Measurements from ENCODE around the gene ANKRA2.

Gene ANKRA2

DNA sequence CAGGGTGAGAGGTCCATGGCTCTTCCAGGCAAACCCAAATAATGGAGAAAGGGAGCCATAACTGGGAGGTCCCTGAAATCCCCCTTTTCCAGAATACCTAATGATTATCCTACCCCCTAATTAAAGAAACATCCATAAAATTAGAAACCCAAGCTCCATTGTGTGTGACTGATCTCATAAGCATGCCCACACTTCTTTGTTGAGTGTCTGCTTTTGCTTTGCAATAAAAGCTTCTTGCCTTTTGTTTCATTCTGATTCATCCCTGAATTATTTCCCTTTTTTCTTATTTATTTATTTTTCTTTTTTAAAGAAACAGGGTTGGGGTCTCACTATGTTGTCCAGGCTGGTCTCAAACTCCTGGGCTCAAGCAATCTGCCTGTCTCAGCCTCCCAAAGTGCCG lies 34.1 kb downstream of the ANKRA2 start:
- Histone ChIP-seq H3K79me2 (ENCODE audit: control insufficient read depth, insufficient read depth, low read length, poor library complexity) (no peaks in the 10 kb centered on the region), H3K18ac (ENCODE audit: low read length) (no peak overlapping the region), H3K79me1 (ENCODE audit: low read length) (no peaks in the 10 kb centered on the region), H3K27me3 (ENCODE audit: insufficient read depth, low read length) (no peaks in the 10 kb centered on the region), H2BK120ac (ENCODE audit: insufficient read depth, low read length, poor library complexity) (no peak overlapping the region), H2AFZ (ENCODE audit: insufficient read depth, low read length, poor library complexity) (no peak overlapping the region), H3K9ac (ENCODE audit: low read length) (no peak overlapping the region), H4K12ac (ENCODE audit: low read depth, low read length) (no peak overlapping the region), H3K4me2 (ENCODE audit: low read length) (no peak overlapping the region), H3K14ac (ENCODE audit: low read length) (no peak overlapping the region), H3K4me1 (ENCODE audit: control insufficient read depth in 1 of 2, insufficient read depth in 2 of 2, low read length in 2 of 2) (no peaks in the 10 kb centered on the region), H4K91ac (ENCODE audit: low read depth, low read length) (no peak overlapping the region), H3K4ac (ENCODE audit: low read depth, low read length) (no peak overlapping the region), H3K23ac (ENCODE audit: low read length) (no peak overlapping the region), H3K9me3 (ENCODE audit: insufficient read depth, low read depth, low read length) (no peaks in the 10 kb centered on the region), H2AK5ac (ENCODE audit: low read length) (no peak overlapping the region), H3K4me3 (ENCODE audit: low read depth, low read length) (no peak overlapping the region), H2BK5ac (ENCODE audit: low read depth, low read length, poor library complexity) (no peak overlapping the region), H2BK12ac (ENCODE audit: low read length) (no peak overlapping the region), H3K36me3 (ENCODE audit: control insufficient read depth in 1 of 2, insufficient read depth in 2 of 2, low read length in 2 of 2) (no peaks in the 10 kb centered on the region), H4K8ac (ENCODE audit: low read depth, low read length) (no peak overlapping the region), H3K27ac (ENCODE audit: low read depth, low read length) (no peak overlapping the region)
- no peak for DNase-seq
- WGBS (ENCODE audit: extremely low coverage, insufficient coverage, insufficient read length) = no CpG with 5 or more reads among the region's 1 CpG

DNA sequence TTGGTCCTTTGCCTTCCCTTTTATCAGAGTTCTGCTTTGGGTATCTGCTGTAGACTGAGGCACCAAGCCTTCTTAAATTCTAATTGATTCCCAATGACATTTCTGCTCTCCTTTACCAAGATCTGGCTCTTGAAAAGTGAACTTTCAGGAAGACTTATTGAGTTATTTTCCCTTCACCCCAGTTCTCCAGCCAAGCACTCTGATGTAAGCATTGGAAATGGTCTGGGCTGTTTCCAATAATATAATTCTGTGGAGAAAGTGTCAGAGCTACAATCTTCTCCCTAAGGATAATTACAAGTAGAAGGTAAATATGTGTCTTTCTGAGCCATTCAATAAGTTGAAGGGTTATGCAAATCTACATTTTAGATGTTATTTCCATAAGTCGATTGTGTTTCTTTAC lies 36.4 kb downstream of the ANKRA2 start:
- Histone ChIP-seq H3K4ac (ENCODE audit: low read depth, low read length) (no peak overlapping the region), H2AK5ac (ENCODE audit: low read length) (no peak overlapping the region), H3K27ac (ENCODE audit: low read depth, low read length) (no peak overlapping the region), H3K79me2 (ENCODE audit: control insufficient read depth, insufficient read depth, low read length, poor library complexity) (no peaks in the 10 kb centered on the region), H3K18ac (ENCODE audit: low read length) (no peak overlapping the region), H3K36me3 (ENCODE audit: control insufficient read depth in 1 of 2, insufficient read depth in 2 of 2, low read length in 2 of 2) (no peaks in the 10 kb centered on the region), H3K23ac (ENCODE audit: low read length) (no peak overlapping the region), H3K9ac (ENCODE audit: low read length) (no peak overlapping the region), H3K79me1 (ENCODE audit: low read length) (no peaks in the 10 kb centered on the region), H3K4me2 (ENCODE audit: low read length) (no peak overlapping the region), H3K4me1 (ENCODE audit: control insufficient read depth in 1 of 2, insufficient read depth in 2 of 2, low read length in 2 of 2) (no peaks in the 10 kb centered on the region), H4K8ac (ENCODE audit: low read depth, low read length) (no peak overlapping the region), H2BK5ac (ENCODE audit: low read depth, low read length, poor library complexity) (no peak overlapping the region), H3K14ac (ENCODE audit: low read length) (no peak overlapping the region), H4K12ac (ENCODE audit: low read depth, low read length) (no peak overlapping the region), H4K91ac (ENCODE audit: low read depth, low read length) (no peak overlapping the region), H3K27me3 (ENCODE audit: insufficient read depth, low read length) (no peaks in the 10 kb centered on the region), H2BK120ac (ENCODE audit: insufficient read depth, low read length, poor library complexity) (no peak overlapping the region), H2AFZ (ENCODE audit: insufficient read depth, low read length, poor library complexity) (no peak overlapping the region), H3K4me3 (ENCODE audit: low read depth, low read length) (no peak overlapping the region), H3K9me3 (ENCODE audit: insufficient read depth, low read depth, low read length) (no peaks in the 10 kb centered on the region), H2BK12ac (ENCODE audit: low read length) (no peak overlapping the region)
- DNase-seq = no peak
- WGBS (ENCODE audit: extremely low coverage, insufficient coverage, insufficient read length) = no CpG with 5 or more reads among the region's 1 CpG

DNA sequence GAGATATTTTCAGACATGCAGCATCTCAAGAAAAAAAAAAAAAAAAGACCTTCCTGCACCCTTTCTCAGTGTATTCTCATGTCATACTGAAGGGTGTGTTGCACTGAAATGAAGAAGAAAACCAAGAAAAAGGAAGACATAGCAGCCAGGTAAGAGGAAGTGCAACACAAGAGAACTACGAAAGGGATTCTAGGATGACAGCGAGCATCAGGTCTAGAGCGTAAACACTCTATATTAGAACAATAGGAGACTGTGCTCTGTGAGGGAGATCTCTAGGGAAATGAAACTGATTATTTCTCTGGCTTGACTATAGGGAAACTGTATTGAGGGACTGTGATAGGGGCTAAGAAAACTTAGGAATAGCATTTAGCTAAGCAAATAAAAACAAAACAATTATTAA lies 37.2 kb downstream of the ANKRA2 start:
- H3K9me3 ChIP-seq (ENCODE audit: insufficient read depth, low read depth, low read length) = no peaks in the 10 kb centered on the region
- H4K91ac ChIP-seq (ENCODE audit: low read depth, low read length) = no peak overlapping the region
- H2AK5ac ChIP-seq (ENCODE audit: low read length) = no peak overlapping the region
- no peaks in the 10 kb centered on the region for H3K79me1 ChIP-seq (ENCODE audit: low read length)
- no peaks in the 10 kb centered on the region for H3K36me3 ChIP-seq (ENCODE audit: control insufficient read depth in 1 of 2, insufficient read depth in 2 of 2, low read length in 2 of 2)
- no peak overlapping the region for H3K4me2 ChIP-seq (ENCODE audit: low read length)
- H3K27ac ChIP-seq (ENCODE audit: low read depth, low read length) = no peak overlapping the region
- no peak overlapping the region for H3K18ac ChIP-seq (ENCODE audit: low read length)
- H4K12ac ChIP-seq (ENCODE audit: low read depth, low read length) = no peak overlapping the region
- H3K4me3 ChIP-seq (ENCODE audit: low read depth, low read length) = no peak overlapping the region
- no peak overlapping the region for H3K9ac ChIP-seq (ENCODE audit: low read length)
- no peak overlapping the region for H2BK5ac ChIP-seq (ENCODE audit: low read depth, low read length, poor library complexity)
- H3K23ac ChIP-seq (ENCODE audit: low read length) = no peak overlapping the region
- H2AFZ ChIP-seq (ENCODE audit: insufficient read depth, low read length, poor library complexity) = no peak overlapping the region
- no peak overlapping the region for H2BK120ac ChIP-seq (ENCODE audit: insufficient read depth, low read length, poor library complexity)
- H3K4ac ChIP-seq (ENCODE audit: low read depth, low read length) = no peak overlapping the region
- H3K4me1 ChIP-seq (ENCODE audit: control insufficient read depth in 1 of 2, insufficient read depth in 2 of 2, low read length in 2 of 2) = no peaks in the 10 kb centered on the region
- H3K14ac ChIP-seq (ENCODE audit: low read length) = no peak overlapping the region
- no peak overlapping the region for H4K8ac ChIP-seq (ENCODE audit: low read depth, low read length)
- no peak overlapping the region for H2BK12ac ChIP-seq (ENCODE audit: low read length)
- no CpG with 5 or more reads among the region's 3 CpGs for WGBS (ENCODE audit: extremely low coverage, insufficient coverage, insufficient read length)
- H3K79me2 ChIP-seq (ENCODE audit: control insufficient read depth, insufficient read depth, low read length, poor library complexity) = no peaks in the 10 kb centered on the region
- no peaks in the 10 kb centered on the region for H3K27me3 ChIP-seq (ENCODE audit: insufficient read depth, low read length)
- no peak for DNase-seq

DNA sequence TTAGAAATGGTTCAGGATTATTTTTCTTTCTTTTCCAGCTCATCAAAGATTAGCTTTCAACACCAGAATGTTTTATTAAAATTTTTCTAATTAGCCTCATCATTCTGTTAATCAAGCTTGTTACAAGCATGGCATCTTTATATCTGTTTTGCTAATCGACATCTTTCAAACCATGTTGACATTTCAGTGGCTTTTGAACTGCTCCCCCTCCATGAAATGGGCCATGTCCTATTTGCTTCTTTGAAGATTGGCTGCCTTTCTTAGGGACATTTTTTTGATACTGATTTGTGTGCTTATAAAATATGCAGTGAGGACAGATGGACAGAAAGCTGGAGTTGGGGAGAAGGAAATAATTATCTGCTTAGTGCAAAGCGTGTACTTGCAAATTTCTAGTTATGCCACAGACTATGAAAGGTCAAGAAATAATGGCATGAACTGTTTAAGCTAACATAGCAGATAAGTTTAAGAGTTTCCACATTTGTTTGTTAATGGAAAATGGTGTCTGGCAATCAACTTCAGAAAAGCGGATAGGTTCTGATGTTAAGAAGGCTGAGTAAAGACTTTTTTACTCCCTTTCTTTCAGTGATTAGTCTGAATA lies 39.7 kb downstream of the ANKRA2 start:
- H2BK120ac ChIP-seq (ENCODE audit: insufficient read depth, low read length, poor library complexity) = no peak overlapping the region
- H2BK12ac ChIP-seq (ENCODE audit: low read length) = no peak overlapping the region
- H3K36me3 ChIP-seq (ENCODE audit: control insufficient read depth in 1 of 2, insufficient read depth in 2 of 2, low read length in 2 of 2) = no peaks in the 10 kb centered on the region
- H3K27ac ChIP-seq (ENCODE audit: low read depth, low read length) = no peak overlapping the region
- H3K4me2 ChIP-seq (ENCODE audit: low read length) = no peak overlapping the region
- no peak overlapping the region for H4K8ac ChIP-seq (ENCODE audit: low read depth, low read length)
- H2BK5ac ChIP-seq (ENCODE audit: low read depth, low read length, poor library complexity) = no peak overlapping the region
- no peak overlapping the region for H3K23ac ChIP-seq (ENCODE audit: low read length)
- peaks cover 0 to 2% of the 10 kb centered on the region in 2 experiments for H3K4me1 ChIP-seq (ENCODE audit: control insufficient read depth in 1 of 2, insufficient read depth in 2 of 2, low read length in 2 of 2)
- no peak overlapping the region for H4K12ac ChIP-seq (ENCODE audit: low read depth, low read length)
- no peaks in the 10 kb centered on the region for H3K79me1 ChIP-seq (ENCODE audit: low read length)
- no peak overlapping the region for H3K4me3 ChIP-seq (ENCODE audit: low read depth, low read length)
- H3K18ac ChIP-seq (ENCODE audit: low read length) = no peak overlapping the region
- no peak overlapping the region for H4K91ac ChIP-seq (ENCODE audit: low read depth, low read length)
- H3K14ac ChIP-seq (ENCODE audit: low read length) = no peak overlapping the region
- H3K27me3 ChIP-seq (ENCODE audit: insufficient read depth, low read length) = no peaks in the 10 kb centered on the region
- H3K9me3 ChIP-seq (ENCODE audit: insufficient read depth, low read depth, low read length) = no peaks in the 10 kb centered on the region
- H2AK5ac ChIP-seq (ENCODE audit: low read length) = no peak overlapping the region
- WGBS (ENCODE audit: extremely low coverage, insufficient coverage, insufficient read length) = no CpG with 5 or more reads among the region's 3 CpGs
- DNase-seq = no peak
- no peak overlapping the region for H2AFZ ChIP-seq (ENCODE audit: insufficient read depth, low read length, poor library complexity)
- no peak overlapping the region for H3K4ac ChIP-seq (ENCODE audit: low read depth, low read length)
- H3K79me2 ChIP-seq (ENCODE audit: control insufficient read depth, insufficient read depth, low read length, poor library complexity) = no peaks in the 10 kb centered on the region
- H3K9ac ChIP-seq (ENCODE audit: low read length) = no peak overlapping the region

Measured in trophoblast cell (in vitro differentiated cells and primary cell).